Hematopoietic multipotent progenitor cell (in vitro differentiated cells): ENCODE data around the gene MCU. TPM values are rescaled to one million over a fixed set of nuclear protein-coding genes. Genes with fewer than 3 reads are reported as not detected.
"Not testable (repeated sequence)": the region's sequence is repeated elsewhere in the genome, so short reads cannot be mapped to it uniquely, and the experiment has no call there.

Experiments
- DNase-seq, 3 donors: peaks; one replicate each; pipeline ENCODE4 v3.0.0-alpha.2; 2011 to 2015; ENCODE audit warnings: low read depth in 2 of 3, low spot score in 2 of 3
- total RNA-seq: library from RNA; depleted of rRNA; stranded (reverse); fragments of >200 nt; gene quantifications from one replicate; pipeline ENCODE4 v1.2.3, GENCODE V29; 2012

The MCU gene
- total RNA-seq, 1 donor = 16.7 TPM

DNA sequence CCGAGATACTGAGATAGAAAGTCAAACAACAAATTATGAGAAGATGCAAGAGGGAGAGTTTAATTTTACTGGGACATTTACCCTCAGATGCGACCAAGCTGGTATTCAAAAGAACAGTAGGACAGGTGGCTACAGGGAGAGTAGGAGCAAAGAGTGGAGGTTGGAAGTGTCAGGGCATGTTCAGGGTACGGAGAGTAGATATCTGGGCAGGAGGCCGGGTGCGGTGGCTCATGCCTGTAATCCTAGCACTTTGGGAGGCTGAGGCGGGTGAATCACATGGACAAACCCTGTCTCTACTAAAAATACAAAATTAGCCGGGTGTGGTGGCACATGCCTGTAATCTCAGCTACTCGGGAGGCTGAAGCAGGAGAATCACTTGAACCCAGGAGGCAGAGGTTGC lies 5.5 kb upstream of the MCU start:
- not testable (repeated sequence) for DNase-seq

DNA sequence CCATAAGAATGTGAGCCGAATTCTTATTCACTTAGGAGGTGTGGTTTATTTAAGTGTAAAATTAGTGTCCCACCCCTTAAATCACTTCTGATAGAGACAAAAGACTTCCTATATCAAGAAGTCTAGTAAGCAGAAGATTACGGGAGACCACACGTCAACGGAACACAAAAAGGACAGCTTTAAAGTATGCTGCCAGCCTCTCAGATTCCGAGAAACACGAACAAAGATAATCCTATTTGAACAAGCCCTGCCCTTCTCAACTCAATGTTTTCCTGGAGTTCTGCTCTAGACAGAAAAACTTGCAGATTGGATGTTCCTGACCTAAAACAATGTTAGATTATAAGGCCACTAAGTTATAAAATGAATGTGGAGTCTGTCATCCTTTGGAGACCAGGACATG lies 4.9 kb upstream of the MCU start:
- DNase-seq = no peak

DNA sequence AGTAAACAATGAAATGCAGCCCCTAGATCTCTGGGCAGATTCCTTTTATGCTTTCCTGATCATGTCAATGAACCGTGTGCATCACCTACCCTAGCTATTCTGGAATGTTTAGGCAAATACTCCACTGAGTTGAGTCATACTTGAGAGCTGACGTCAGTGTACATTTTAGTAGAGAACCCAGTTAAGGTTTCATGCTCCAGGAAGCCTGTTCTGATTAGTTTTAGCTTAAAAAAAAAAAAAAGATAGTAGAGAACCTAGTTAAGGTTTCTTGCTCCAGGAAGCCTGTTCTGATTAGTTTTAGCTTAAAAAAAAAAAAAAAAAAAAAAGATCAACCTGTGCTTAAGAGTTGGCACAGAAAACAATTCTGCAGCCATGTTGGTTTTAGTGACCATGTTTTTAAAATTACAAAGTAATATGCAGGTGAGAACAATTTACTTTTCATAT lies 3.7 kb upstream of the MCU start:
- no peak for DNase-seq

DNA sequence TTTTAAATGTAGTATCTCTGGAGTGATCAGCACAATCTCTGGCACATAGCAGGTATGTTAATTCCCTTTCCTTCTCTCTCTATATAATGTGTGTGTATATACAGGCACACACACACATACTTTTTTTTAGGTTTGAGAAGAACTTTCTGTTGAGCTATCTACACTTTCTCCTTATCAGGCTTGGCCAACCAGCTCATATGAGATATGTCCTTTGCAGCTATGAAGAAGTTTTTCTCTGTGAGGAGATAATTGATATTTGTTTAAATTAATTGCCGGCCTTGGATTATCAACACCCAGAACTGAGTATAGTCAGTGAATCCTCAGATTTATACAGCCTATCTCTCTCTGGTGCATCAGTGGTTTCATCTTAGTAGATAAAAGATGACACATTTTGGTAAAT lies 2.3 kb upstream of the MCU start:
- DNase-seq = no peak

DNA sequence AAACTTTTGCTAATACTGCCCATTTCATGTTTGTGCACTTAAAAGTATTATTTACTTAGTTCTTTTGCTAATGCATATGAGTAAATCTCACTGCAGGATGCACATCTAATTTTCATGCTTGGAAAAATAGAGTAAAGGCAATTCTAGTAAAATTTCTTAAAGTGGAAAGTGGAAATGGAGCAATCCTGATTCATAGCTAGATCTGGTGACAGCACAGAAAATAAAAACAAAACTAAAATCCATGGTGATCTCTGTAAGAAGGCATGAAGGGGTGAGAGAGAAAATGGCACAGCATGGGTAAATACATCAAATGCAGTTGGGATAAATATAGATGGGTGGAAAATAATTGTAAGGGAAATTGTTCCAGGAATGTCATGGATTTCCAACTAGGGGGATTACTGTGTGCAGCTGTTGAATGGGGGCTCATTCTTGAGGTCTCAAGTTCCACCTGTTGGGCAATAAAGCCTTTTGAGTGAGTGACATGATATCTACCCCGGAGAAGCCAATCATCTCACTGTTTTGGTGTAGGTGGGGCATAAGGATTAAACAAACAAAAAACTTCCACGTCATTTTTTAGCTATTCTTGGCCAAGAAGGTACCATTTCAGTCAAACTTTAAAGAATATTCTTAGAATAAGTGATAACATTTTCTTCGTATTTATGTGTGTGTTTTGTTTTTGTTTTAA lies 1.7 kb upstream of the MCU start:
- DNase-seq = no peak

DNA sequence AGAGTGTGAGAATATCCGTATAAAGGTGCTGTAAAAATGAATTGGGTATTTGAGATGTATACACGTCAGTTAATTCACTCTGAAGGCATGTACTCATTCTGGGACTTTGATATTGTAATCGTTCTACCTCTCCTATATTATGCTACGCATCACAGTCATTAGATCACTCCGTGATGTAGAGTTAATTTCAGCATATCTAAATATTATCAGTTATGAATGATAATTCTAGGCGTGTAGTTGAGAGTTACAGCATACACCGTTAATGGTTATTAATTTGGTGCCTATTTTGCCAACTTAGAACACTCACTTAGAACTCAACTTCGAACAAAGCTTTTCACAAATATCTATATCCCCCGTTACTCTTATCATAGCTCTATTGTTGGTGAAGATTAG lies 477 bp upstream of the MCU start:
- no peak for DNase-seq

DNA sequence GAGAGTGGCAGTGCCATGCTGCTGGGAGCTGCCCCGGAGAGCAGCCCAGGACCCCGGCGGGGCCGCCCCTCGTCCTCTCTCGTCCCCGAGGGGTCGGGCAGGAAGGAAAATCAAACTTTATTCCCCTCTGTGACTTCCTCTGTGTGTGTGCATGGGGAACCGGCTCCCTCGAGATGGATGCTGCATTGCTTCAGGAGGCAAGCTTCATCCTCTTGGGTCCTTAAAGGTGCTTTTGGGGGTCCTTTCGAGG lies 726 bp downstream of the MCU start:
- DNase-seq = no peak

DNA sequence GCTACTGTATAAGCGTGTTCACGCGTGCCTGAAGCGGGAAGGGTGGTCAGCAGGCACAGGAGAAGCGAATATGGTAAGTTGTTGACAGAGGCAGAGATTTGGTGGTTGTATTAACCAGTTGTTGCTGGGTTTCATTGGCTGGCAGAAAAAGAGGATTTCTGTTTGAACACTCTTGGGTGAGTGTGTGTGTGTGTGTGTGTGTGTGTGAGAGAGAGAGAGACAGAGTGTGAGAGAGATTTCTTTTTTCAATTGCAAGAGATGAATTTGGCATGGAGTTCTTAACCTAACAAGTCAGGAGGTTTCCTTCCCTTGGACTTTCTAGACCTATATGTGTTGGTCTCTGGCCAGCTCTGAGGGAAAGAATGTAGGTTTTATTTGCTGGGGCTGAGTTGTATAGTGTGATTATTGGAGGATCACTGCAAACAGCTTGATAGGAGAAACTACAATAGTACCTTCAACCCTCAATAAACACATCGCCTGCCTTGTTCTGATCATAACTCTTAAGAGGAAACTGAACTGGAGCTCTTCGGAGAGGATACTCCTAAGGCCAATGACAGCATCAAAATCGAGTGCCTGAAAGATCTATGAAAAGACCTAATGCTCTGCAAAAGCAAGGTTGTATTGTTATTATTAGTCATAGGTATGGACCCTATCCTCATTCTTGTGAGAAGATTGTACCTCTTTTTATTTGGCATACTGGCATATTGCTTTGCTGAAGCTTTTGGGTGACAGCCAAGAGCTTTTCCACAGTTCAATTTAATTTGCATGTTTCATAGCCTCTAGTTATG lies 1.2 kb downstream of the MCU start:
- peak in 2 of 3 donors; percentile 4 to 45 for DNase-seq

DNA sequence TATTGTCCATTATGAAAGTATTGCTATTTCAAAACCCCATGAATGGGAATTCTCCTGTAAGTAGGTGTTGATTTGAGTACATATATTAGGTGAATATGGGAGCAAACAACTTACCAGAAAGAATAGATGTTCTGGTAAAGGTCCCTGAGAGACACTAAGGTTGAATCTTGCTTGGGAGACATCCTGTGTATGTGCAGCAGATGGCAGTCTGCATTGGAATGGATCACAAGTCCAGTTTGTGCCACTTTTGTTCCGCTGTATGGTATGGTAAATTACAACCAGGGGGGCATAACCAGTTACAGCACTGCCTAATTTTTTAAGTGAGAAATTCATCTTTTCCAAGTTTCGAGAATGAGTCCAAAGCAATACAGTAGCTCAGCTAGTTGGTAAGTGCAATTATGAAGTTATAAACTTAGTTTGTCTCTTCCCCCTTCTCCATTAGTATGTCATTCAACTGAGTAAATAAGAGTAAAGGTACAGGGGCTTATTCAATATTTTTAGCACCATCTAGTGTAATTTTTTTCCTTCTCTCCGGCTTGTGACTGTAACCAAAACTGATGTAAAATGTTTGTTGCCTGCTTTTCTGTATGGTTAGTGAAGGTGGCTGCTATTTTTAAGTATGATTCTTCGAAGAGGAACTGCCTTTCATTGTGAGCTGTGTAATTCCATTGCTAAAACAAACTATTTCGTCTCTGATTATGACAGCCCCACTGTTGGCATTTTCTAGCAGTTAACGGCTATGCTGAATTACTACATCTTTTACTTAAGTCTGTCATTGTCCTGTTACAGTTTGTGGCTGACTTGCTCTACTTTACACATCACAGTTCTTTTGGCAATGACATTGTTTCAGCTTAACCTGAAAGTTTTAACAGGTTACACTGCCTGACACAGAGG lies 2.8 kb downstream of the MCU start:
- peak in 2 of 3 donors; percentile 48 to 65 for DNase-seq

DNA sequence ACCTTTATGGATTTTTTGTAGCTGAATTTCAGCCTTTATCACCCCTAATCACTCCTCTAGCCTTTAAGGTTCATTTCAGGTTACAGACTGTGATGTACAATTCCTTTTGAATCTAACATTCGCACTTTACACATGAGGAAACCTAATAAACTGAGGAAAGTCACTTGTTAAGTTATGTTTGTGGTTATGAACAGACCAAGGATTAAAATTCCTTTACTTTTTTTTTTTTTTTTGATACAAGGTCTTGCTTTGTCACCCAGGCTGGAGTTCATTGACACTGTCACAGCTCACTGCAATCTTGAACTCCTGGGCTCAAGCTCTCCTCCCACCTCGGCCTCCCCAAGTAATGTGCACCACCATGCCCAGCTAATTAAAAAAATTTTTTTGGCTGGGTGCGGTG lies 3.6 kb downstream of the MCU start:
- DNase-seq = no peak

DNA sequence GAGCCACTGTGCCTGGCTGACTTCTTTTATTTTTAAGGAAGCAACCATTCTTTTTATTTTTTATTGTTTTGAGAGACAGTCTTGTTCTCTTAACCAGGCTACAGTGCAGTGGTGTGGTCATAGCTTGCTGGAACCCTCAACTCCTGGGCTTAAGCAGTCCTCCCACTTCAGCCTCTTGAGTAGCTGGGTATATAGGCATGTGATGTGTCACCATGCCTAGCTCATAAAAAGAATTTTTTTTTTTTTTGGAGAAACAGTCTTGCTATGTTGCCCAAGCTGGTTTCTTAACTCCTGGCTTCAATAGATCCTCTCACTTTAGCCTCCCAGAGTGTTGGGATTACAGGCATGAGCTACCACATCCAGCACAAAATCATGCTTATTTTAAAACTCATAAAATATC lies 5.8 kb downstream of the MCU start:
- no peak for DNase-seq

DNA sequence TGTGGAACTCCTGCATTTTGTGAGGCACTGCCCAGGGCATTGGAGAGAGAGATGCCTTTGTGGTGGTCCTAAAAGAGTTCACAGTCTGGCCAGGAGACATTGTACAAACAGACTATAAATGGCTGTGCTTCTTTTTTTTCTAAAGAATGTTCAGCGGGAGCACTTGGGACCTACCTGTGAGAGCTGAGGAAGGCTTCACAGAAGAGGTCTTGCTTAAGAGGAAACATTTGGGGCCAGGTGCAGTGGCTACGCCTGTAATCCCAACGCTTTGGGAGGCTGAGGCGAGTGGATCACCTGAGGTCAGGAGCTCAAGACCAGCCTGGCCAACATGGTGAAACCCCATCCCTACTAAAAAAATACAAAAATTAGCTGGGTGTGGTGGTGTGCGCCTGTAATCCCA lies 10.5 kb downstream of the MCU start:
- DNase-seq = not testable (repeated sequence)

DNA sequence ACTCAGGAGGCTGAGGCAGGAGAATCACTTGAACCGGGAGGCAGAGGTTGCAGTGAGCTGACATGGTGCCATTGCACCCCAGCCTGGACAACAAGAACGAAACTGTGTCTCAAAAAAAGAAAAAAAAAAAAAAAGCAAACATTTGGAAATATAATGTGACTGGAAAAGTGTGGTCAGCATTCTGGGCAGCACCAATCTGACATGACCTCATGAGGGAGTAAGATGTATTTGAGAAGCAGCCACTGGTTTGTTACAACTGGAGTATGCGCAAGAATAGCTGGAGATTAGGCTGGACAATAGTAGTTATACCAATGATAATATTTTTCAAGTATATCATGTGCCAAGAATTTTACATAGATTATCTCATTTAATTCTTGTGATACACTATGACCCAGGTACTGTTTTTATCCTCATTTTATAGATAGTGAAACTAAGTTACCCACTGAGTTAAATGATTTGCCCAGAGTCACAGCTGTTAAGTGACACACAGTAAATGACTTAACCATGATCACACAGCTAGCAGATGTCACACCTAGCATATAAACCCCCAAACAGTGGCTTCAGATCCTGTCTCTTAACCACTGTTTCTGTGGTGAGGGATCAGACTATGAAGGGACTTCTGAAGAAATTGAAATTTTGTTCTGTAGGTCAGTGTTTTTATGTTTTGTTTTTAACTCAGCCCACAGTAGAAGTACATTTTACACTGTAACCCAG lies 11.1 kb downstream of the MCU start:
- no peak for DNase-seq

DNA sequence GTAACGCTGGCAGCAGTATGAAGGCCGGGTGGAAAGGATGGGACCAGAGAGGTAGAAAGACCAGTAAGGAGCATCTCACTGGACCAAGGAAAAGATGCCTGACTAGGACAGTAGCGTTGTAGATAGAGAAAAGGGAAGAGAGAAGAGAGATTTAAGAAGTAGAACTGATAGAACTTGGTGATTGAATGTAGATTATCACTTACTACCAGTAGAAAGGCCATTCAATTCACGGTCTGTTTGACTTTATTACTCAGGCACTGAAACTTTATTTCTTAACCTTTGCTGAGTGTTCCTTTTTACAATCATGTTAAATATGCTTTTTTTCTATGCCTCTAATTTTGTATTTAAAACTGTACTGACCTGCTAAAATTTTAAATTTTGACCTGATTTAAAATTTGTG lies 12.2 kb downstream of the MCU start:
- DNase-seq = no peak

DNA sequence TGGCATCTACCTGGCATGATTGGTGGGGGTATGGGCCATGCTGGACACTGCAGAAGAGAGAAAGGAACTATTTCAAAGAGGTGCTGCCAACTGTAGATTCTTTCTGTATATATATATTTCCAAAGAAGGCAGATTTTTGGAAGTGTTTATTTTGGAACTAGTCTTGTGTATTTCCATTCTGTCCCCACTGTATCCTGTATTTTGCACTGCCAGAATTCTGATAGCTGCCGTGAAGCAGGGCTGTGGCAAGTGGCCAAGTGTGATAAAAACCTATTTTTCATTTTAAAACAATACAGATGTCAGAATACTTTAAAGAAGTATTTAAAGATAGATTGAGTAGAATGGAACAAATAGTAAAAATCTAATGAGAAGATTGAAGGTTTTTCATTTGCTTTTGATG lies 17.1 kb downstream of the MCU start:
- DNase-seq = no peak

DNA sequence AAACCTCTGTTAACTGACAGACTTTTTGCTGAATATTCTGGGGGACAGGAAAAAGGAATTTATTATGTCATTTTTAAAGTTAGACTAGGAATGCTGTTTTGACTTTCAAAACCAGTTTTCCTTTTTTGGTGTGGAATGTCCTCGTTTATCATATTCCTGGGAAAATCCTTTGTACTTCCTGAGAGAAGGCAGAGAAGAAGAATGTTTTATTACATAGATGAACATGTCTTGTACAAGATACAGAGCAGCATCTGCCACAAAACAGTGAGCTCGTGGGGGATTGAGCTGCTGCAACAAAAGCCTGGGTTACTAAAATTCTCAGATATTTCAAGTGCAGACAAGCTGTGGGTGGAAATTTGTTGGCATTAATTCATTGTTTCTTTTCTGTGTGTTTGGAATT lies 20.2 kb downstream of the MCU start:
- DNase-seq = no peak

DNA sequence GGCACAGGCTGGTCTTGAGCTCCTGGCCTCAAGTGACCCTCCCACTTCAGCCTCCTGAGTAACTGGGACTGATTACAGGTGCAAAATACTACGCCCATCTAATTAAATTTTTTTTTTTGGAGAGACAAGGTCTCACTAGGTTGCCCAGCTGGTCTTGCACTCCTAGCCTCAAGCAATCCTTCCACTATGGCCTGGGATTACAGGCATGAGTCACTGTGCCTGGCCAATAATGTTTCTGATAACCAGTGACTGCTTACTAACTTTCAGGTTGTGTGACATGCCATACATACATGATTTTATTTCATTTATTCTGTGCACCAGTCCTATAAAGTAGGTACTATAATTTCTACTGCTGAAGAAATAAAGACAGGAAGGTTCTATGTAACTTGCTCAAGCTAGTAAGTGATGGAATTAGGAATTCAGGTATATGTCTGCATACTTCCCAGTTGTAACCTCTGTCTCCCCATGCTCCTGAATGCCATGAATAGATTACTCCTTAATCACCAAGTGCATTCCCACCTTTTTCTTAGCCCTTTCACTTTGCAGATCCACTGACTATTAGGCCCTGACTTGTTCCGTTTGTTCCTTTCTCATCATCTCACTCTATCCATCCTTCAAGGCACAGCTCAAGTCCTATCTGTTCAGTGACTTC lies 28.1 kb downstream of the MCU start:
- DNase-seq = no peak

DNA sequence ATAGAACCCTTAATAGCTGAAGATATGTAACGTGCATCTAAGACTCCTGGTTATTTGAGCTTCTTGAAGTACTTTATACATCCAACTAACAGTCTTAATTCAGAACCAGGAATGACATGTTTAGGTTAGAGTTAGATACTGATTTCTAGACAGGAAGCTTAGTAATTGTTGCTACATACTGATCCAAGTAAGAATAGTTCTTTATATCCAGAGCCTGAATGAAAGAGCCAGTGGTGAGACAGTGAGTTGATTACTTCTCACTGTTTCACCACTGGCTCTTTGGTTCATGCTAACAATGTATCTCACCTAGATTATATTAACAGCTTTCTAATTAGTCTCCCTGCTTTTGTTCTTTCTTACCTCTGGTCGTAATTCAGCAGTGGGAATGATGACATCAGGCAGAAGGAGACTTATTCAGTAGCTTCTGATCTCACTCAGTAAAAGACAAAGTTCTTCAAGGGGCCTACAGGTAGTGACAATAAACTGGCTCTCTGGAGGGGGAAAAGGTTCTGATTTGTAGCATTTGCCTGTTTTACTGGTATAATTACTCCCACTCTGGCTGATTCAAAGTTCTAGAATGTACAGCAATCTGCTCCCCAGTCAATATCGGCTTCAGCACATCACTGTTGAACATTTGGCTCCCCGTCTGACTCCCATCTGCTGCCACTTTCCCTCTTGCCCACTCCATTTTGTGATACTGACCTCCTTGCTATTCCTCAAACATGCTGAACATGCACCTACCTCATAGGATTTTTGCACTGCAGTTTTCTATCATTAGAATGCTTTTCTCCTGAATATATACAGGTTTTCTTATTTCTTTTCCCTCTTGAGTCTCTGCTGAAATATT lies 29.1 kb downstream of the MCU start:
- no peak for DNase-seq

DNA sequence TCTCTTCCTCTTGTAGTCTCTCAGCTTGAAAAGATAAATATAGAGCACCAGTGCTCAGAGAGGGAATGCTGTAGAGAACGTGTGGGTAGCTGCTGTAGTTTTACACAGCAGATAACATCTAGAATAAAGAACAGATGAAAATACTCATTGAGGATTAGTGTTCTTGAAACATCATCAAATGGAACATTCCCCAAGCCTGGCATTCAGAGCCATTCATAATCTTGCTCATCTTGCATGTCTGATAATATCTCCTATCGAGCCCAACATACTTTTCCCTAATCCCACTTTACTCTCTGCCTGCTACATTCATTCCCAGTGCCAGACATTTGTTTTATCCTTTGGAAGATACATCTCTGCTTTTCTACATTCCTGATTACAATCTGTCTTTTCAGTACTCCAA lies 35.2 kb downstream of the MCU start:
- DNase-seq = no peak

DNA sequence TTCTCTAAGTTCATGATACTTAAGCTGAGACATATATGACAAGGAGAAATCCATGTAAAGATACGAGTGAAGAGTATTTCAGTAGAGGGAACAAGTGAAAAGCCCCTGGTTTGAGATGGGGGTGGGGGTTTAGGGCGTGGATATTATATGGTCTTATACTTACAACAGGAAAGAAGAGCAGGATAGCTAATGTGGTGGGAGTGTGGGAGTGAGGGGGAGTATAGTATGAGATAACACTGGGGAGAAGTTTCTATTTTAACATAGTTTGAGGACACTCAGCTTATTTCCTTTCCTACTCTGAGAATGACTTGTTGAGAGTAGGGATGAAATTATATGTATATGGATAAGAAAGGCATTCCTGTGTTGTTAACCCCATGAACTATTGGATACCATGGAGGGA lies 36.5 kb downstream of the MCU start:
- DNase-seq = no peak
